DMS 273 (cell line): ENCODE measurements around the gene RPS4Y2.

Experiments
- DNase-seq: peaks from one replicate; lab custom pipeline; 2025; ENCODE audit not compliant: unreplicated experiment; lab: John Stamatoyannopoulos, UW

Gene RPS4Y2

DNA sequence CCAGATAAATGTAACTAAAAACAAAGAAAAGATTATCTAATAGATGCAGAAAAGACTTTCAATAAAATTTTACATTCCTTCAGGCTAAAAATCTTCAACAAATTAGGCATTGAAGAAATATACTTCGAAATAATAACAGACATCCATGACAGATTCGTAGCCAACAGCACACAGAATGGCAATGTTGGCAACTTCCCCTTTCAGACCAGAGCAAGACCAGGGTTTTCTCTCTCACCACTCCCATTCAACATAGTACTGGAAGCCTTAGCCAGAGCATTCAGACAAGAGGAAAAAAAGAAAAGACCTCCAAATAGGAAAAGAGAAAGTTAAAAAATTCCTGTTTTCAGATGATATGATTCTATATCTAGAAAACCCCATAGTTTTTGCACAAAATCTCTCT is 61.2 kb downstream of the RPS4Y2 start:
- DNase-seq: no peak
